Activated naive CD8-positive, alpha-beta T cell treated with anti-CD3 and anti-CD28 coated beads, Interleukin-2, amount 50 U/mL, for 24 hours (primary cell): ENCODE measurements around the gene PLCB2.

Experiments
- ATAC-seq: fragments of 150-1000 bp; cut with Tn5 transposase; one replicate; pipeline ENCODE4 v1.10.0; 2021
- DNase-seq: peaks from one replicate; pipeline ENCODE4 v3.0.0; 2021
- H3K27ac Mint-ChIP-seq: one replicate; pipeline ENCODE4 v1.8.0; 2021; ENCODE audit warnings: mild to moderate bottlenecking, mixed read lengths
- H3K27me3 Mint-ChIP-seq: one replicate; pipeline ENCODE4 v1.8.0; 2021; ENCODE audit warnings: mixed read lengths
- H3K36me3 Mint-ChIP-seq: one replicate; pipeline ENCODE4 v1.8.0; 2021; ENCODE audit warnings: low read depth, mixed read lengths
- H3K4me1 Mint-ChIP-seq: one replicate; pipeline ENCODE4 v1.8.0; 2021; ENCODE audit warnings: mixed read lengths
- H3K4me3 Mint-ChIP-seq: one replicate; pipeline ENCODE4 v1.8.0; 2021; ENCODE audit warnings: mild to moderate bottlenecking, moderate library complexity, mixed read lengths
- H3K9me3 Mint-ChIP-seq: one replicate; pipeline ENCODE4 v1.8.0; 2021; ENCODE audit warnings: mixed read lengths

The PLCB2 gene, protein sequence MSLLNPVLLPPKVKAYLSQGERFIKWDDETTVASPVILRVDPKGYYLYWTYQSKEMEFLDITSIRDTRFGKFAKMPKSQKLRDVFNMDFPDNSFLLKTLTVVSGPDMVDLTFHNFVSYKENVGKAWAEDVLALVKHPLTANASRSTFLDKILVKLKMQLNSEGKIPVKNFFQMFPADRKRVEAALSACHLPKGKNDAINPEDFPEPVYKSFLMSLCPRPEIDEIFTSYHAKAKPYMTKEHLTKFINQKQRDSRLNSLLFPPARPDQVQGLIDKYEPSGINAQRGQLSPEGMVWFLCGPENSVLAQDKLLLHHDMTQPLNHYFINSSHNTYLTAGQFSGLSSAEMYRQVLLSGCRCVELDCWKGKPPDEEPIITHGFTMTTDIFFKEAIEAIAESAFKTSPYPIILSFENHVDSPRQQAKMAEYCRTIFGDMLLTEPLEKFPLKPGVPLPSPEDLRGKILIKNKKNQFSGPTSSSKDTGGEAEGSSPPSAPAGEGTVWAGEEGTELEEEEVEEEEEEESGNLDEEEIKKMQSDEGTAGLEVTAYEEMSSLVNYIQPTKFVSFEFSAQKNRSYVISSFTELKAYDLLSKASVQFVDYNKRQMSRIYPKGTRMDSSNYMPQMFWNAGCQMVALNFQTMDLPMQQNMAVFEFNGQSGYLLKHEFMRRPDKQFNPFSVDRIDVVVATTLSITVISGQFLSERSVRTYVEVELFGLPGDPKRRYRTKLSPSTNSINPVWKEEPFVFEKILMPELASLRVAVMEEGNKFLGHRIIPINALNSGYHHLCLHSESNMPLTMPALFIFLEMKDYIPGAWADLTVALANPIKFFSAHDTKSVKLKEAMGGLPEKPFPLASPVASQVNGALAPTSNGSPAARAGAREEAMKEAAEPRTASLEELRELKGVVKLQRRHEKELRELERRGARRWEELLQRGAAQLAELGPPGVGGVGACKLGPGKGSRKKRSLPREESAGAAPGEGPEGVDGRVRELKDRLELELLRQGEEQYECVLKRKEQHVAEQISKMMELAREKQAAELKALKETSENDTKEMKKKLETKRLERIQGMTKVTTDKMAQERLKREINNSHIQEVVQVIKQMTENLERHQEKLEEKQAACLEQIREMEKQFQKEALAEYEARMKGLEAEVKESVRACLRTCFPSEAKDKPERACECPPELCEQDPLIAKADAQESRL

GRCh38 chr15:40307421-40308211 lies at the start of gene PLCB2:
Gene PLCB2, minus strand, starts transcription at chr15:40307935. Its CDS starts 263 bp downstream, at chr15:40307672.
- H3K36me3 Mint-ChIP-seq, result no peaks in the 10 kb centered on the region

GRCh38 chr15:40357246-40357645 lies 49.5 kb upstream of the PLCB2 start:
- H3K27ac Mint-ChIP-seq, result no peak overlapping the region
- H3K4me3 Mint-ChIP-seq, result no peak overlapping the region
- ATAC-seq (no peak), DNase-seq (no peak)
- H3K36me3 Mint-ChIP-seq, result no peaks in the 10 kb centered on the region
- peaks cover 7% of the 10 kb centered on the region for H3K4me1 Mint-ChIP-seq
- no peaks in the 10 kb centered on the region for H3K27me3 Mint-ChIP-seq
- no peaks in the 10 kb centered on the region for H3K9me3 Mint-ChIP-seq

More at GRCh38 chr15:40307421-40308211, at the start of gene PLCB2:
- Mint-ChIP-seq H3K4me3 (peak within 1 kb of the TSS; percentile 91), H3K9me3 (no peaks in the 10 kb centered on the region), H3K27ac (peak within 1 kb of the TSS; percentile 93), H3K4me1 (peaks cover 28% of the 10 kb centered on the region), H3K27me3 (no peaks in the 10 kb centered on the region)
- DNase-seq, result peak; percentile 70
- peak; percentile 77 for ATAC-seq

GRCh38 chr15:40355976-40356585 lies 48.3 kb upstream of the PLCB2 start:
- Mint-ChIP-seq H3K9me3 (no peaks in the 10 kb centered on the region), H3K4me3 (no peak overlapping the region), H3K27me3 (no peaks in the 10 kb centered on the region), H3K4me1 (peaks cover 7% of the 10 kb centered on the region), H3K27ac (no peak overlapping the region), H3K36me3 (no peaks in the 10 kb centered on the region)
- no peak for DNase-seq
- no peak for ATAC-seq

- no peaks in the 10 kb centered on the region for H3K36me3 Mint-ChIP-seq
- H3K27me3 Mint-ChIP-seq, result no peaks in the 10 kb centered on the region
- H3K27ac Mint-ChIP-seq, result no peak overlapping the region
- DNase-seq, result no peak
- no peak overlapping the region for H3K4me3 Mint-ChIP-seq
- ATAC-seq, result no peak
- no peaks in the 10 kb centered on the region for H3K9me3 Mint-ChIP-seq
- peaks cover 7% of the 10 kb centered on the region for H3K4me1 Mint-ChIP-seq
Measured at GRCh38 chr15:40354408-40355171, 46.9 kb upstream of the PLCB2 start.

DNA sequence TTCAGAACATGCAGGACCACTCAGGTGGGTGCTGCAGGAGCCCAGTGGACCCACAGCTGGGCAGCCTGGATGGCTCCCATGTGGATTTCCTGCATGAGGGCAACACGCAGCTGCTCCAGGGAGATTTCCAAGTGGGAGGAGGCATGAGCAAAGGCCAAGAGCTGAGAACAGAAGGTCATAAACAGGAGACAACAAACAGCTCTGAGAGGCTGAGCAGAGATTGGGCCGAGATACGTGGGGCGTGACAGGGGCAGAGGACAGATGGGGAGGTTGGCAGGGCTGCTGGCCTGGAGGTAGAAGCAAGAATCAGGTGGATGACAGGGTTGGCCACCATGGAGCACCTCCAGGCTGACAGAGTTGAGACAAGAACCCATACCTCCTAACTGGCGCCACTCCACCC lies 46.0 kb upstream of the PLCB2 start:
- Mint-ChIP-seq H3K36me3 (no peaks in the 10 kb centered on the region), H3K27me3 (no peaks in the 10 kb centered on the region), H3K4me1 (peaks cover 2% of the 10 kb centered on the region), H3K4me3 (no peak overlapping the region), H3K9me3 (no peaks in the 10 kb centered on the region), H3K27ac (no peak overlapping the region)
- ATAC-seq (no peak), DNase-seq (no peak)

- H3K4me1 Mint-ChIP-seq, result no peaks in the 10 kb centered on the region
- DNase-seq (no peak), ATAC-seq (no peak)
- H3K36me3 Mint-ChIP-seq, result no peaks in the 10 kb centered on the region
- no peaks in the 10 kb centered on the region for H3K27me3 Mint-ChIP-seq
- no peak overlapping the region for H3K4me3 Mint-ChIP-seq
- H3K27ac Mint-ChIP-seq, result no peak overlapping the region
- no peaks in the 10 kb centered on the region for H3K9me3 Mint-ChIP-seq
Measured at GRCh38 chr15:40352281-40352901, 44.7 kb upstream of the PLCB2 start.

DNA sequence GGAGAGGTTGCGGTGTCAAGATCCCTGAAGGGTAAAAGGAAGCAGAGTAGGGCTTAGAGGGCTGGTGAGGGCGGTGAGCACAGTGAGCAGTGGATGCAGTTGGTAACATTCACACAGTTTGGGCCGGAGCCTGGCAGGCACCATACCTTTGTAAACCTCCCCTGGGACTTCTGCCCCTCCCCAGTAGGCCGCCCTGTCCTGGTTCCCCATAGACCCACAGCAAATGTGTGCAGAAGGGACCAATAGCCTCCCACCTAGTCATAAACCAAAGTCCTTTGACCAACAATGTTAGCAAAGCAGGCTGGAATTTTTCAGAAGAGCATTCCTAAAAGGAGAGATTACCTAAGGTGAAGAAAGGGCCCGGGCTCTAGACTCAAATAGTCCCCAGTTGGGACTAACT lies 41.4 kb upstream of the PLCB2 start:
- Mint-ChIP-seq H3K27ac (no peak overlapping the region), H3K36me3 (no peaks in the 10 kb centered on the region), H3K4me3 (no peak overlapping the region), H3K9me3 (no peaks in the 10 kb centered on the region), H3K4me1 (no peaks in the 10 kb centered on the region), H3K27me3 (no peaks in the 10 kb centered on the region)
- DNase-seq (no peak), ATAC-seq (no peak)

DNA sequence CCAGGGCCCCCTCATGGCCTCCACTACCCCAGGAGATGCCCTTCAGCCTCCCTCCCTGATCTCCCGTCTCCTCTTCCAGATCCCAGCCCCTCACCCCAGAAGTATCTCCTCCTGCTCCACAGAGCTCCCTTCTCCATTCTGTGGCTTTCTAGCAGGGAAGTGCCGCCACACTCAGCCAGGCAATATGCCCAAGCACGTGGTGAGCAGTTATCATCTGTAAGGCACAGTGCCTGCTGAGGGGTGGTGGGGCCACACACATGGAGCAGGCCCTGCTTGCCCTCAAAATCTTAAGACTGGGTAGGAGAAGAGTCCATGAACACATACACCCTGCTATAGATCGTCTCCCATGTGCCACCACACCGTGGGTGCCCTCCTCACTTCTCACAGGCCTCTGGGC lies 40.7 kb upstream of the PLCB2 start:
- H3K4me1 Mint-ChIP-seq, result no peaks in the 10 kb centered on the region
- H3K36me3 Mint-ChIP-seq, result no peaks in the 10 kb centered on the region
- DNase-seq (no peak), ATAC-seq (no peak)
- H3K27ac Mint-ChIP-seq, result no peak overlapping the region
- no peak overlapping the region for H3K4me3 Mint-ChIP-seq
- no peaks in the 10 kb centered on the region for H3K9me3 Mint-ChIP-seq
- H3K27me3 Mint-ChIP-seq, result no peaks in the 10 kb centered on the region

GRCh38 chr15:40347559-40348473 lies 40.1 kb upstream of the PLCB2 start:
- H3K27me3 Mint-ChIP-seq, result no peaks in the 10 kb centered on the region
- no peak for ATAC-seq
- H3K27ac Mint-ChIP-seq, result no peak overlapping the region
- no peaks in the 10 kb centered on the region for H3K4me1 Mint-ChIP-seq
- H3K36me3 Mint-ChIP-seq, result no peaks in the 10 kb centered on the region
- no peak for DNase-seq
- H3K9me3 Mint-ChIP-seq, result no peaks in the 10 kb centered on the region
- H3K4me3 Mint-ChIP-seq, result no peak overlapping the region

DNA sequence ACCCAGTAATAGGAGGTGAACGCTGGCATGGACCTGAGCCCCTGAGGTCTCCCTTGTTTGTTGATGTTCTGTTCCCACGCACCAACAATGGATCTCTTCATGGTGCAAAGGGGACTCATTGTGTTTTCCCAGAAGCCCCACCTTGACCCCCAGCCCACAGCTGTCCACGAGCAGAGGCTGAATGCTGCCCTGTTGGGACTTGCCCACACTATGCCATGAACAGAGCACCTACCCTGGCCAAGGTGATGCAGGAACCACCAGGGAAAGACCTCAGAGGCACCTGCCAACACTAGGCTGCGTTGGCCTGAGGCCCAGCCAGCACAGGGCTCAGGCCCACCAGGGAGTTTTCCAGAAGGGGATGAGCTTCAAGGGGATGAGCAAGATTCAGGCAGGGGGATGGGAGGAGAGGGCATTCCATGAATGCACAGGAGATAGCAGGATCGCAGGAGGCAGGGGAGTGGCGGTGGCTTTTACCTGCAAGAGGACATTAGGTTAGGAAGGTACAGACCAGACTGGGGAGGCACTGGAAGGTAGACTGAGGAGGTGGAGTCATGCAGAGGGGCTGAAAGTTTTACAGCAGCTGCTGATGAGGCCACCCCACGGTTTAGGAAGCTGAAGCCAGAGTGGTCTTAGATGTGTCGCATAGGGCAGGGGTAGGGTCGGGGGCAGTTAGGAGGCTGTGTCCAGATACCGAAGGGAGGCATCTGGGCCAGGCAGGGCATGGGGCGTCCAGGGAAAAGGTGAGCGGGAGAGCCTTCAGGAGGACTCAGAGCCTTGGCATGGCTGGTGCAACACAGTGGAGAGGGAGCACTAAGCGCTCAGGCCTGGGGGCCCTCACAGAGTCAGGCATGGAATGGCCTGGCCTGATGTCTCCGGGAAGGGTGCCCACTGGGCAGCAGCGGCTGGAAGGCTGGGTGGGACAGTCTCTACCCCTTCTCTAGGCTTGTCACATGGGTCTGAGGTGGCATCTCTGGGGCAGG lies 39.1 kb upstream of the PLCB2 start:
- no peak for ATAC-seq
- DNase-seq, result no peak
- H3K4me1 Mint-ChIP-seq, result no peaks in the 10 kb centered on the region
- no peaks in the 10 kb centered on the region for H3K27me3 Mint-ChIP-seq
- no peaks in the 10 kb centered on the region for H3K36me3 Mint-ChIP-seq
- no peaks in the 10 kb centered on the region for H3K9me3 Mint-ChIP-seq
- no peak overlapping the region for H3K4me3 Mint-ChIP-seq
- H3K27ac Mint-ChIP-seq, result no peak overlapping the region

- no peaks in the 10 kb centered on the region for H3K4me1 Mint-ChIP-seq
- DNase-seq (no peak), ATAC-seq (no peak)
- H3K27me3 Mint-ChIP-seq, result no peaks in the 10 kb centered on the region
- H3K36me3 Mint-ChIP-seq, result no peaks in the 10 kb centered on the region
- H3K27ac Mint-ChIP-seq, result no peak overlapping the region
- H3K9me3 Mint-ChIP-seq, result no peaks in the 10 kb centered on the region
- no peak overlapping the region for H3K4me3 Mint-ChIP-seq
Measured at GRCh38 chr15:40345867-40346578, 38.3 kb upstream of the PLCB2 start.
